ENCODE measurements around the gene JMJD8.

The JMJD8 gene

DNA sequence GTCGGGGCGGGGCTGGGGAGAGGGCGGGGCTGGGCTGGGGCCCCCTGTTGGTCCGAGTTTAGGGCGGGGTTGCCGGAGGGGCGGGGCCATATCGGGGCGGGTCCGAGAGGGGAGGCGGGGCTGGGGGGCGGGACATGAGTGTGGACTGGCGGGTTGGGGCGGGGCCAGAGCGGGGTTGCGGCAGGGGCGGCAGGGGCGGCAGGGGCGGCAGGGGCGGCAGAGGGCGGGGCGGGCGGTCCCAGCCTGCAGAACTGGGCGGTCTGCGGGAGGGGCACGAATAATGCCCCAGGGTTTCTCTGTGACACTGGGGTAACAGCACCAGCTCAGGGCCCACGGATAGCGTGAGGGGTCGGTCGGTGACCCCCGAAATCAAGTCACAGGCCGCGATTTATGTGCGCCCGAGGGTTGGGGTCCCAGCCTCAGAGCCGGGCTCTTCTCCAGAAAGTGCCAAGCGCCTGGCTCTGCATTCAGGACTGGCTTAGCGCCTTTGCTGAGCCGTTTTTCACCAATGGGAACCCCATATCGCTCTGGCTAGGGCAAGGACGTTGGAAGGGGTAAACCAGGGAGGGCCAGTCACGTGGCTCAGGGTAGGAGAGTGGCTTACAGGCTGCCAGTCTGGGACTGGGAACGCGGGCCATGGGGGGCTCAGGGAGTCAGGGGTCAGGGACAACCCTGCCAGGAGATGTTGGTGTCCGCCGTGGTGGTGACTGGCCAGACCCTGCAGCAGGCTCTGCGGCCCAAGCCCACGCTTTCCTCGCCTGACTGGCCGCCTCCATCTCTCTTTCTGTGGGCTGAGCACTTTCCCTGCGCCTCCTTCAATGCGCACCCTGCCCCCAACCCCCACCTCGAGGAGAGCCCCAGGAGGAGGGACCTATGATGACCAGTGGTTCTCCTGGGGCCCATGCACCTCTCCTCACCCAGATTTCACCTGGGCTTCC lies 46.8 kb downstream of the JMJD8 start:
- peak; percentile 93 for DNase-seq

DNA sequence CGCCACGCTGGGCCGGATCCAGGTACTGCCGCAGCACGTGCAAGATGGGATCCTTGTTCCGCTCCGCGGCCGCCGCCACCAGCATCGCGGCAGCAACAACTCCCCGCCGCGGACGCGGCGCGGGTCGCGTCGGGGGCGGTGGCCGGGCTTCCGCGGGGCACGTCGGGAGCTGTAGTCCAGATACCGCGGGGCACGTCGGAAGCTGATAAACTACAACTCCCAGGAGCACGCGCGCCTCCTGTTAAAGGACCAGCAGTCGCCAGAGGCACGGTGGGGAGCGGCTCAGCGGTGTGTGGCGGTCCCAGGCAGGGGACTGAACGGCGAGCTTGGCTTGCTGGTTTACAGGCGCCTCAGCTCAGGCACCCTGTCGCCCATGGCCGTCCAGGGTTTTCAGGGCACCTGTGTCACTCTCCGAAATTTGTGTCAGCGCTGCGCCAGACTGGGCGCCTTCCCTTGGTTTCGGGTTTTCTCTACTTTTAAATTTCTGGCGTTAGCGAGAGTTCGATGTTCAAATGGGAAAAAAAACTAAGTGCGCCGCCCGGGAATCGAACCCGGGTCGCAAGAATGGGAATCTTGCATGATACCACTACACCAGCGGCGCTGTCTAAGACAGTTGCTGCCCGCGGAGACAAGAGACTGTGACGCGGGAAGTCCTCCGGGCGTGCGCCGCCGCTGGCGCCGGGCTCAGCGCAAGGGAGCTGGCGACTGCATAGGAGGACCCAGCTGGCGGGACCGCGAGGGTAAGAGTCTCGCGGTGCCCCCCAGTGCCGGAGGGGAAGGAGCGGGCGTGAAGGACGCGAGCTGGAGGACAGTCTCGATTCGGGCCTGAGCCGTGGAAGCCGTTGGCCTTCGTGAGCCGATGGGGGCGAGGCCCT lies 47.7 kb downstream of the JMJD8 start, which contains the start of gene METTL26:
METTL26 (minus strand) TSS at position 100 of the 875 bp plus-strand sequence; CDS start at position 85, 15 bp downstream.
- peak; percentile 97 for DNase-seq

DNA sequence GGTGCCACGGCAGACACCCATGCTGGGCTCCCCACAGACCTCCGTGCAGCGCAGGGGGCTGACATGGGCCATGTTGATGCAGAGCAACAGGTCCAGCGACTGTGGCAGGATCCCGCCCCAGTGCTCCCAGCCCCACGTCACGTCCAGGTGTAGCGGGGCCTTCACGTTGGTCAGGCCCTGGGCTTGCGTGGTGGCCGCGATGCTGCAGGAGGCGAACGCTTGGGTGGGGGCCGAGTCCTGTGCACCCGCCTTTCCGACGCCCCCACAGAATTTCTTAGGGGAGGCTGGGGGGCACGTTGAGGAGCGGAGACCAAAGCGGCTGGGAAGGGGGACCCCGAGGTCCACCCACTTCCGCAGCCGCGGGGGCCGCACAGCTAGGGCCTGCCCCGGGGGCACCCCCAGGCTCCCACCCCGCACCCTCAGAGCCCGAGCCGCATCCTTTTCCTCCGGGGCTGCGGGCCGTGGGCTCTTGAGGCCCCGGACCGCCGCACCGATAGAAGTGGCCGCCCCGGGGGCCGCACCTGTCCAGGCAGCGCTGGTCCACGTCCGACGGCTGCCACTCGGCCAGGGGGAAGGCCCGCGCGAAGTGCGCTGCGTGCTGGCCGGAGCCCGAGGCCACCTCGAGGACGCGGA lies 48.4 kb downstream of the JMJD8 start:
- DNase-seq, result no peak

DNA sequence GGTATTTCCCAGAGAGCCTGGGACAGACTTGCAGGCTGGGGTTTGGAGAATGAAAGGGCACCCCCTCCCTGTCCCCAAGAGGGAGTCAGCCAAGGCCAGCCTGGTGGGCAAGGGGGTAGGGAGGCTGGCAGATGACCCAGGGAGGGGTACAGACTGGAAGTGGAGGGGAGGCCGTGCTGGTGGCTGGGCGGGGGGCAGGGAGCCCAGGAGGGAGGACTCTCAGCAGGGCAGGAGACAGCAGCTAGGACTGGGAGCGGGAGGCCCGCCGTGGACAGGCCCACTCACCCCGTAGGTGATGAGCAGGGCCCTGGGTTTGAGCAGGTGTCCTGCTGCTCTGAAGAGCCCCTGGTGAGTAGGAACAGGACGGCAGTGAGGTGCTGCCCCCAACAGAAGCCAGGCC lies 49.1 kb downstream of the JMJD8 start:
- DNase-seq, result no peak

DNA sequence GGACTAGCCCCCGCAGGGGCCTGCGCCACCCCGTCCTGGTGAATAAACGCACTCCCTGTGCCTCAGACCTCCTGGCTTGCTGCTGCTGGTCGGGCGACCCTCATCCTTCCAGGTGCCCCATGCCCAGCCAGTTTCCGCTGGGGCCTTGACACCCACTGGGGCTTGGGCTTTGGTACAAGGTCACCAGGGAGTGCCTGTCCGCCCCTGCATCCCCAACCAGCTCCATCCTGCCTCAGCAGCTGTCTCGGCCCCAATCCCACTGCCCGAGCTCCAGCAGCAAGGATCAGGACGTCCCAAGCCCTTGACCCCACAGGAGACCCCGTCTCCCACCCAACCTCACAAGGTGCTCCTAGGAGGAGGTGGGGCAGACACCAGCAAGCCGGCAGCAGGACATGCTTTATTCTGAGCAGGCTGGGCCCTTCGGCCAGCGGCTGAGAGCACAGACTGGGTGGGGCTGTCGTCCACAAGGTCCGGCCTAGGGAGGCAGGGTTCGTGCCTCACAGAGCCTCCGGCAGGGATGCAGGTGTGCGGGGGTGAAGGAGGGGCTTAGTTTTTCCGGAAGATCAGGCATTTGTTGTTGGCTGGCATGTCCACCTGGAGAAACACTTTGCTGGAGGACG lies 50.0 kb downstream of the JMJD8 start:
- no peak for DNase-seq

DNA sequence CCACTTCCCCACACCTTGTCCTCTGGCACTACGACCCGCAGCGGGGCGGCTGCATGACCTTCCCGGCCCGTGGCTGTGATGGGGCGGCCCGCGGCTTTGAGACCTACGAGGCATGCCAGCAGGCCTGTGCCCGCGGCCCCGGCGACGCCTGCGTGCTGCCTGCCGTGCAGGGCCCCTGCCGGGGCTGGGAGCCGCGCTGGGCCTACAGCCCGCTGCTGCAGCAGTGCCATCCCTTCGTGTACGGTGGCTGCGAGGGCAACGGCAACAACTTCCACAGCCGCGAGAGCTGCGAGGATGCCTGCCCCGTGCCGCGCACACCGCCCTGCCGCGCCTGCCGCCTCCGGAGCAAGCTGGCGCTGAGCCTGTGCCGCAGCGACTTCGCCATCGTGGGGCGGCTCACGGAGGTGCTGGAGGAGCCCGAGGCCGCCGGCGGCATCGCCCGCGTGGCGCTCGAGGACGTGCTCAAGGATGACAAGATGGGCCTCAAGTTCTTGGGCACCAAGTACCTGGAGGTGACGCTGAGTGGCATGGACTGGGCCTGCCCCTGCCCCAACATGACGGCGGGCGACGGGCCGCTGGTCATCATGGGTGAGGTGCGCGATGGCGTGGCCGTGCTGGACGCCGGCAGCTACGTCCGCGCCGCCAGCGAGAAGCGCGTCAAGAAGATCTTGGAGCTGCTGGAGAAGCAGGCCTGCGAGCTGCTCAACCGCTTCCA lies 50.6 kb downstream of the JMJD8 start:
- DNase-seq, result no peak

DNA sequence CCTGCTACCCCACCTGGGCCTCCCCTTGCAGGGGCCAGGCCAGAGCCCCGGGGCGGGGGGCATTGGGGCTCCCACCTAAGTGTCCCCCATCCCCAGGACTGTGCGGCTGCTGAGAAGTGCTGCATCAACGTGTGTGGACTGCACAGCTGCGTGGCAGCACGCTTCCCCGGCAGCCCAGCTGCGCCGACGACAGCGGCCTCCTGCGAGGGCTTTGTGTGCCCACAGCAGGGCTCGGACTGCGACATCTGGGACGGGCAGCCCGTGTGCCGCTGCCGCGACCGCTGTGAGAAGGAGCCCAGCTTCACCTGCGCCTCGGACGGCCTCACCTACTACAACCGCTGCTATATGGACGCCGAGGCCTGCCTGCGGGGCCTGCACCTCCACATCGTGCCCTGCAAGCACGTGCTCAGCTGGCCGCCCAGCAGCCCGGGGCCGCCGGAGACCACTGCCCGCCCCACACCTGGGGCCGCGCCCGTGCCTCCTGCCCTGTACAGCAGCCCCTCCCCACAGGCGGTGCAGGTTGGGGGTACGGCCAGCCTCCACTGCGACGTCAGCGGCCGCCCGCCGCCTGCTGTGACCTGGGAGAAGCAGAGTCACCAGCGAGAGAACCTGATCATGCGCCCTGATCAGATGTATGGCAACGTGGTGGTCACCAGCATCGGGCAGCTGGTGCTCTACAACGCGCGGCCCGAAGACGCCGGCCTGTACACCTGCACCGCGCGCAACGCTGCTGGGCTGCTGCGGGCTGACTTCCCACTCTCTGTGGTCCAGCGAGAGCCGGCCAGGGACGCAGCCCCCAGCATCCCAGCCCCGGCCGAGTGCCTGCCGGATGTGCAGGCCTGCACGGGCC lies 51.4 kb downstream of the JMJD8 start:
- DNase-seq, result no peak

DNA sequence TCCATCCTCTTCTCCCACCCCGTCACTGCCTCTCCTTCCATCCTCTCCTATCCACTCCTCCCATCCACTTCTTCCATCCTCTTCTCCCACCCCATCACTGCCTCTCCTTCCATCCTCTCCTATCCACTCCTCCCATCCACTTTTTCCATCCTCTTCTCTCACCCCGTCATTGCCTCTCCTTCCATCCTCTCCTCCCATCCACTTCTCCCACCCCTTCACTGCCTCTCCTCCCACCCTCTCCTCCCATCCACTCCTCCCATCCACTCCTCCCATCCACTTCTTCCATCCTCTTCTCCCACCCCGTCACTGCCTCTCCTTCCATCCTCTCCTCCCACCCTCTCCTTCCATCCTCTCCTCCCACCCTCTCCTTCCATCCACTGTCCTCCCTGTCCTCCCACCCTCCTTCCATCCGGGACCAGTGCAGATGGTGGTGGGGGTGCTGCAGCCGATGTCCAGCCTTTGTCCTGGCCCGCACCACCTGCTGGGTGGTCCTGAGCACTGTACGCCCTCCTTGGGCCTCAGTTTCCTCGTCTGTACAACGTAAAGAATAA lies 52.3 kb downstream of the JMJD8 start:
- DNase-seq, result no peak

Measured in activated effector memory CD4-positive, alpha-beta T cell treated with anti-CD3 and anti-CD28 coated beads, Interleukin-2, amount 50 U/mL, for 16 hours (primary cell).